WTC11 (cell line): ENCODE results near the gene GCK. TPM values are rescaled to one million over a fixed set of nuclear protein-coding genes. Genes with fewer than 3 reads are reported as not detected.

ENCODE experiments used
- ATAC-seq: fragments of 200-7000 bp; cut with Tn5 transposase; 2 replicates; pipeline ENCODE4 v1.10.0; 2021; ENCODE audit warnings: mild to moderate bottlenecking, moderate library complexity
- CTCF ChIA-PET: fragments of 300-600 bp; sonication (Branson Sonifier 250); formaldehyde crosslinking; loops from one replicate; lab custom pipeline; 2021; ENCODE audit warnings: antibody characterized with exemption; lab: Charles Lee
- POLR2A ChIA-PET: fragments of 350-600 bp; sonication (Branson Sonifier 250); formaldehyde crosslinking; loops from one replicate; lab custom pipeline; 2021; ENCODE audit warnings: antibody characterized with exemption; lab: Charles Lee
- DNase-seq: peaks from one replicate; pipeline ENCODE4 v3.0.0; 2021; ENCODE audit warnings: low spot score
- H3K27ac Mint-ChIP-seq: 2 replicates; pipeline ENCODE4 v1.8.0; 2021; ENCODE audit warnings: mixed read lengths
- H3K27me3 Mint-ChIP-seq: 2 replicates; pipeline ENCODE4 v1.8.0; 2021; ENCODE audit warnings: low read depth, mild to moderate bottlenecking, moderate library complexity, mixed read lengths
- H3K36me3 Mint-ChIP-seq: 2 replicates; pipeline ENCODE4 v1.8.0; 2021; ENCODE audit warnings: mixed read lengths
- H3K4me1 Mint-ChIP-seq: 2 replicates; pipeline ENCODE4 v1.8.0; 2022; ENCODE audit warnings: mixed read lengths
- H3K4me3 Mint-ChIP-seq: 2 replicates; pipeline ENCODE4 v1.8.0; 2021; ENCODE audit warnings: mild to moderate bottlenecking, moderate library complexity, mixed read lengths
- H3K9me3 Mint-ChIP-seq: 2 replicates; pipeline ENCODE4 v1.8.0; 2021; ENCODE audit warnings: mixed read lengths
- AFF4 ChIP-seq: sonication (generic); formaldehyde crosslinking; IDR thresholded peaks from 2 replicates; pipeline ENCODE4 v1.8.1; 2023; ENCODE audit warnings: mild to moderate bottlenecking, missing genetic modification reagents, borderline replicate concordance
- E2F4 ChIP-seq: sonication (generic); formaldehyde crosslinking; IDR thresholded peaks from 2 replicates; pipeline ENCODE4 v1.8.1; 2022; ENCODE audit warnings: low read depth, mild to moderate bottlenecking, moderate library complexity, missing genetic modification reagents, borderline replicate concordance
- ELF4 ChIP-seq: sonication (generic); formaldehyde crosslinking; IDR thresholded peaks from 2 replicates; pipeline ENCODE4 v1.8.1; 2022; ENCODE audit warnings: low read depth, mild to moderate bottlenecking, moderate library complexity, missing genetic modification reagents
- ESRRA ChIP-seq: sonication (generic); formaldehyde crosslinking; IDR thresholded peaks from 2 replicates; pipeline ENCODE4 v1.8.1; 2022; ENCODE audit warnings: mild to moderate bottlenecking, missing genetic modification reagents, borderline replicate concordance
- FOXK1 ChIP-seq: sonication (generic); formaldehyde crosslinking; IDR thresholded peaks from 2 replicates; pipeline ENCODE4 v1.8.0; 2022; ENCODE audit warnings: mild to moderate bottlenecking, moderate library complexity, missing genetic modification reagents
- MYBL2 ChIP-seq: sonication (generic); formaldehyde crosslinking; IDR thresholded peaks from 2 replicates; pipeline ENCODE4 v1.8.1; 2023; ENCODE audit warnings: mild to moderate bottlenecking, moderate library complexity, missing genetic modification reagents
- PRRX2 ChIP-seq: fragments of 250-450 bp; sonication (Bioruptor Pico); IDR thresholded peaks from 2 replicates; pipeline ENCODE4 v1.8.0; 2021; ENCODE audit warnings: mild to moderate bottlenecking
- SOX15 ChIP-seq: fragments of 250-450 bp; sonication (Bioruptor Pico); IDR thresholded peaks from 2 replicates; pipeline ENCODE4 v1.9.0; 2021; ENCODE audit warnings: mild to moderate bottlenecking
- SP1 ChIP-seq: sonication (generic); formaldehyde crosslinking; conservative IDR thresholded peaks from 2 replicates; pipeline ENCODE4 v1.8.1; 2022; ENCODE audit warnings: missing genetic modification reagents
- TP53 ChIP-seq: sonication (generic); formaldehyde crosslinking; IDR thresholded peaks from 2 replicates; pipeline ENCODE4 v1.8.1; 2023; ENCODE audit warnings: mild to moderate bottlenecking, missing genetic modification reagents
- ZBTB21 ChIP-seq: sonication (generic); formaldehyde crosslinking; IDR thresholded peaks from 2 replicates; pipeline ENCODE4 v1.8.1; 2023; ENCODE audit warnings: mild to moderate bottlenecking, missing genetic modification reagents, borderline replicate concordance
- ZMAT4 ChIP-seq: fragments of 250-450 bp; sonication (Bioruptor Pico); IDR thresholded peaks from 2 replicates; pipeline ENCODE4 v1.9.0; 2021; ENCODE audit warnings: mild to moderate bottlenecking
- ZNF138 ChIP-seq: sonication (generic); formaldehyde crosslinking; conservative IDR thresholded peaks from 2 replicates; pipeline ENCODE4 v1.8.1; 2022; ENCODE audit warnings: mild to moderate bottlenecking, moderate library complexity, missing genetic modification reagents
- ZNF396 ChIP-seq: fragments of 250-450 bp; sonication (Bioruptor Pico); IDR thresholded peaks from 2 replicates; pipeline ENCODE4 v1.8.0; 2021; ENCODE audit warnings: mild to moderate bottlenecking, moderate library complexity, borderline replicate concordance
- ZNF423 ChIP-seq: fragments of 250-450 bp; sonication (Bioruptor Pico); IDR thresholded peaks from 2 replicates; pipeline ENCODE4 v2.1.2; 2022; ENCODE audit warnings: mild to moderate bottlenecking, moderate library complexity
- ZNF425 ChIP-seq: fragments of 250-450 bp; sonication (Bioruptor Pico); conservative IDR thresholded peaks from 2 replicates; pipeline ENCODE4 v1.9.0; 2021; ENCODE audit warnings: mild to moderate bottlenecking
- total RNA-seq: library from RNA; stranded (reverse); gene quantifications from 3 replicates; pipeline ENCODE4 v1.2.3, GENCODE V29; 2021
- TF ChIP-seq, protein P1 (sequence below): sonication (generic); formaldehyde crosslinking; IDR thresholded peaks from 2 replicates; pipeline ENCODE4 v1.8.1; 2022; ENCODE audit warnings: low read depth, missing genetic modification reagents, borderline replicate concordance
- TF ChIP-seq, protein P2 (sequence below): sonication (generic); formaldehyde crosslinking; IDR thresholded peaks from 2 replicates; pipeline ENCODE4 v1.8.1; 2022; ENCODE audit warnings: mild to moderate bottlenecking, moderate library complexity, missing genetic modification reagents
- TF ChIP-seq, protein P3 (sequence below): sonication (generic); formaldehyde crosslinking; IDR thresholded peaks from 2 replicates; pipeline ENCODE4 v1.8.1; 2022; ENCODE audit warnings: mild to moderate bottlenecking, missing genetic modification reagents, moderate library complexity, borderline replicate concordance

GCK gene
- total RNA-seq, 1 experiment from 2014 or later: 3.3 TPM

- peaks cover 4% of the 10 kb centered on the region for H3K27me3 Mint-ChIP-seq
- TF ChIP-seq, protein P1, sequence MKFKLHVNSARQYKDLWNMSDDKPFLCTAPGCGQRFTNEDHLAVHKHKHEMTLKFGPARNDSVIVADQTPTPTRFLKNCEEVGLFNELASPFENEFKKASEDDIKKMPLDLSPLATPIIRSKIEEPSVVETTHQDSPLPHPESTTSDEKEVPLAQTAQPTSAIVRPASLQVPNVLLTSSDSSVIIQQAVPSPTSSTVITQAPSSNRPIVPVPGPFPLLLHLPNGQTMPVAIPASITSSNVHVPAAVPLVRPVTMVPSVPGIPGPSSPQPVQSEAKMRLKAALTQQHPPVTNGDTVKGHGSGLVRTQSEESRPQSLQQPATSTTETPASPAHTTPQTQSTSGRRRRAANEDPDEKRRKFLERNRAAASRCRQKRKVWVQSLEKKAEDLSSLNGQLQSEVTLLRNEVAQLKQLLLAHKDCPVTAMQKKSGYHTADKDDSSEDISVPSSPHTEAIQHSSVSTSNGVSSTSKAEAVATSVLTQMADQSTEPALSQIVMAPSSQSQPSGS (CRISPR knock-in tag): no peak
- TF ChIP-seq E2F4 (no peak), TP53 (CRISPR knock-in tag) (no peak)
- peak; percentile 8 for DNase-seq
- H3K27ac Mint-ChIP-seq: no peak overlapping the region
- peaks cover 7% of the 10 kb centered on the region for H3K4me1 Mint-ChIP-seq
- CTCF ChIA-PET: no interaction called here
- no peak overlapping the region for H3K4me3 Mint-ChIP-seq
- ATAC-seq: no peak
- POLR2A ChIA-PET: no interaction called here
- no peaks in the 10 kb centered on the region for H3K9me3 Mint-ChIP-seq
- H3K36me3 Mint-ChIP-seq: no peaks in the 10 kb centered on the region
Measured at GRCh38 chr7:44151956-44152355, 37.3 kb downstream of the GCK start.

DNA sequence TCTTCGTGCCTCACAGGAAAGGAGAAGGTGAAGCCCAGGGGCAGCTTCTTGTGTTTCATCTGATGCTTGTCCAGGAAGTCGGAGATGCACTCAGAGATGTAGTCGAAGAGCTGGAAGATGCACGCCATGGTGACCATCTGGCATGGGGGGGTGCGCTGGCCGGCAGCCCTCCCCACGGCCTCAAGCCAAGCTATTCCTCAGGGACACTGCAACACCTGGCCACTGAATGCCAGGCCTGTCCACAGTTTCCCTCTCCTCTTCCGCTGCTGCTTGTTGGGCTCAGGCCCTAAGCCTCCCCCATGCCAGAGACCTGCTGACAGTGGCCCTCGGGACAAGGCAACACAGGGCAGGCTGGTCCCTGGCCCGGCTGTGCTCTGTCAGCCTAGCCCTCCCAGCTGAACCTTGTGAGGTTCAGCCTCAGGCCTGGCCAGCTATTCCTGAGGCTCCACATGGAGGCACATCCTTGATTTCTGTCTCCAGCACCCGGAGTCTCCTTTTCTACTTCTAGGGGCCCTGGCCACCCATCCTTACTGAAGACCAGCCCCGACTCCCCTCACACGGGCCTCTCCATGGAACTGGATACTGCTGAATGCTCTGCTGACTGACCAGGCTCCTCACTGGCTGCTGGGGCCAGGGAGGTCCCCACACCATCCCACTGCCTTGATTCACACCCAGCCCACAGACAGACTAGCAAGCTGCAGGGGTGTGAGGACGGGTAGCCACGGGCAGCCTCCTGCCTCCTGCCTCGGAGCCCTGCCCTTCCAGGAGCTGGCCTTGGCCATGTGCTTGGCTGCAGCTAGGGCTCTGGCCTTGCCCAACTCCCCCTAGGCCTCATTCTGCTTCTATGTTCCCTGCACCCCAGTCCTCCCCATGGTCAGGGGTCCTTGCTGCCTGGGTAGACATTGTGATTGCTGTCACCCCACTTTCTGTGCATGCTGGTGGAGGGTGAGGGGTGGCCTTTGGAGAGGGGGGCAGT is 38.0 kb downstream of the GCK start:
- DNase-seq: peak; percentile 3
- no peak for ATAC-seq
- ChIA-PET CTCF (interaction anchor here (1.4 kb wide), 1 partner anchor 79 kb away, joined by 4 read pairs; no protein-coding TSS in a partner anchor), POLR2A (no interaction called here)
- TF ChIP-seq, protein P2, sequence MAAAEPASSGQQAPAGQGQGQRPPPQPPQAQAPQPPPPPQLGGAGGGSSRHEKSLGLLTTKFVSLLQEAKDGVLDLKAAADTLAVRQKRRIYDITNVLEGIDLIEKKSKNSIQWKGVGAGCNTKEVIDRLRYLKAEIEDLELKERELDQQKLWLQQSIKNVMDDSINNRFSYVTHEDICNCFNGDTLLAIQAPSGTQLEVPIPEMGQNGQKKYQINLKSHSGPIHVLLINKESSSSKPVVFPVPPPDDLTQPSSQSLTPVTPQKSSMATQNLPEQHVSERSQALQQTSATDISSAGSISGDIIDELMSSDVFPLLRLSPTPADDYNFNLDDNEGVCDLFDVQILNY (CRISPR knock-in tag): no peak
- TF ChIP-seq TP53 (CRISPR knock-in tag): no peak
- TF ChIP-seq ZNF138 (CRISPR knock-in tag): no peak
- TF ChIP-seq PRRX2 (CRISPR knock-in tag): no peak
- TF ChIP-seq SOX15: no peak
- Mint-ChIP-seq H3K4me1 (peaks cover 14% of the 10 kb centered on the region), H3K9me3 (no peaks in the 10 kb centered on the region), H3K36me3 (no peaks in the 10 kb centered on the region), H3K4me3 (no peak overlapping the region), H3K27ac (no peak overlapping the region), H3K27me3 (peaks cover 11% of the 10 kb centered on the region)

DNA sequence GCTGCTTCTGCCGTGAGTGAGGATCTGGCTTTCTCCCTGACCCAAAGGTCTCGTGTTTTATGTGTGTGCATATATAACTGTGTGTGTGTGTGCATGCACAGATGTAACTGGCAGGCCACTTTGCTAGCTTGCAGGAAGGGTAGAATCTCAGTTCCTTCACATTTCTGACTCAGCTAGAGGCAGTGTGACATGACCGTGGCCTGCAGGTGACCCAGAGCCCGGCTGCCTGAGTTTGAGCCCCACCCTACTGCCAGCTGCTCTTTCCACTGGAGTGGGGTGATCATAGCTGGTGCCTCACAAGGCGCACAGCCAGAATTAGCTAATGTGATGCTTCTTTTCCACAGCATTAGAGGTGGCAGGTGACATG is 38.8 kb downstream of the GCK start:
- ChIA-PET POLR2A (no interaction called here), CTCF (interaction anchor here (1.4 kb wide), 1 partner anchor 78 kb away, joined by 4 read pairs; no protein-coding TSS in a partner anchor)
- H3K4me3 Mint-ChIP-seq: no peak overlapping the region
- TF ChIP-seq ZNF396 (CRISPR knock-in tag): no peak
- TF ChIP-seq ZMAT4 (CRISPR knock-in tag): no peak
- TF ChIP-seq ZNF423: no peak
- no peak for TF ChIP-seq MYBL2
- TF ChIP-seq, protein P3, sequence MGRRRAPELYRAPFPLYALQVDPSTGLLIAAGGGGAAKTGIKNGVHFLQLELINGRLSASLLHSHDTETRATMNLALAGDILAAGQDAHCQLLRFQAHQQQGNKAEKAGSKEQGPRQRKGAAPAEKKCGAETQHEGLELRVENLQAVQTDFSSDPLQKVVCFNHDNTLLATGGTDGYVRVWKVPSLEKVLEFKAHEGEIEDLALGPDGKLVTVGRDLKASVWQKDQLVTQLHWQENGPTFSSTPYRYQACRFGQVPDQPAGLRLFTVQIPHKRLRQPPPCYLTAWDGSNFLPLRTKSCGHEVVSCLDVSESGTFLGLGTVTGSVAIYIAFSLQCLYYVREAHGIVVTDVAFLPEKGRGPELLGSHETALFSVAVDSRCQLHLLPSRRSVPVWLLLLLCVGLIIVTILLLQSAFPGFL (CRISPR knock-in tag): no peak
- TF ChIP-seq SP1 (CRISPR knock-in tag): no peak
- no peak for TF ChIP-seq ZNF425 (CRISPR knock-in tag)
- TF ChIP-seq AFF4 (CRISPR knock-in tag): no peak
- TF ChIP-seq FOXK1: no peak
- no peak for TF ChIP-seq ZBTB21 (CRISPR knock-in tag)
- TF ChIP-seq ELF4 (CRISPR knock-in tag): no peak
- no peak for TF ChIP-seq ESRRA (CRISPR knock-in tag)

More for the DNA sequence above, 38.8 kb downstream of the GCK start:
- ATAC-seq (no peak), DNase-seq (no peak)
- H3K9me3 Mint-ChIP-seq: no peaks in the 10 kb centered on the region
- H3K4me1 Mint-ChIP-seq: peaks cover 16% of the 10 kb centered on the region
- no peak overlapping the region for H3K27ac Mint-ChIP-seq
- no peaks in the 10 kb centered on the region for H3K36me3 Mint-ChIP-seq
- peaks cover 17% of the 10 kb centered on the region for H3K27me3 Mint-ChIP-seq
